GM12891 (cell line): ENCODE measurements around the gene ZNF618.

Source experiments
- POLR2A ChIP-seq: IDR thresholded peaks from 2 replicates; pipeline ENCODE4 v1.6.1; 2011; ENCODE audit warnings: low read depth, low read length, control low read depth
- POLR2AphosphoS5 ChIP-seq: IDR thresholded peaks from 2 replicates; pipeline ENCODE4 v1.6.1; 2011; ENCODE audit warnings: low read depth, low read length, control low read depth
- POU2F2 ChIP-seq: IDR thresholded peaks from 2 replicates; pipeline ENCODE4 v1.6.1; 2011; ENCODE audit warnings: low read depth, mild to moderate bottlenecking, control low read depth, low read length, moderate library complexity
- SPI1 ChIP-seq: IDR thresholded peaks from 2 replicates; pipeline ENCODE4 v1.6.1; 2011; ENCODE audit warnings: low read depth, low read length, control low read depth
- TAF1 ChIP-seq: IDR thresholded peaks from 2 replicates; pipeline ENCODE4 v1.6.1; 2011; ENCODE audit warnings: low read depth, low read length, control low read depth

GRCh38 chr9:113898596-113898995, 22.5 kb downstream of the ZNF618 start:
- no peak for TF ChIP-seq POLR2A
- TF ChIP-seq TAF1, result no peak
- no peak for TF ChIP-seq POLR2AphosphoS5
- no peak for TF ChIP-seq POU2F2
- TF ChIP-seq SPI1, result no peak
